ENCODE results near the gene SLC28A2.
"Not testable (repeated sequence)": the region's sequence is repeated elsewhere in the genome, so short reads cannot be mapped to it uniquely, and the experiment has no call there.

SLC28A2 gene

DNA sequence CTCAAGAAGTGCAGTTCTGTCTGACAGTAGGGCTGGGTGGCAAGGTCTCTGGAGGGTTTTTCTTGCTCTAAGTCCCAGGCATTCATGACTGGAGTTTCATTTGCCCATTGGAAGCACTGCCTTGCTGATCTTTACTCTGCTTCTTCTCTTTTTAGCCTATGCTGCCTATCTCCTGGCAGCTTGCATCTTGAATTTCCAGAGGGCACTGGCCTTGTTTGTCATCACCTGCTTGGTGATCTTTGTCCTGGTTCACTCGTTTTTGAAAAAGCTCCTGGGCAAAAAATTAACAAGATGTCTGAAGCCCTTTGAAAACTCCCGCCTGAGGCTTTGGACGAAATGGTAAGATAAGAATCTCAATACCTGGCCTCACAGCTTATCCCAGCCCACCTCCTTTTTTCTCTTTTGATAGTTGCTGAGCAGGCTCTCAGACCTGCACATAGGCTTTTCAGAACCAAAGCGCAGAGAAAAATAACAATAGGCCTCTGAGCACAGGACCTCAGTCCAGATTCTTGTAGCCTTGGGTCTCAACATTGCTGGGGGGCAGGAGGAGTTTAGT, 10.9 kb downstream of the SLC28A2 start:
- DNase-seq (ENCODE audit: low read depth), result no peak

GRCh38 chr15:45263854-45264253, 11.8 kb downstream of the SLC28A2 start:
- DNase-seq (ENCODE audit: low read depth), result no peak

GRCh38 chr15:45265506-45265905, 13.5 kb downstream of the SLC28A2 start:
- no peak for DNase-seq (ENCODE audit: low read depth)

DNA sequence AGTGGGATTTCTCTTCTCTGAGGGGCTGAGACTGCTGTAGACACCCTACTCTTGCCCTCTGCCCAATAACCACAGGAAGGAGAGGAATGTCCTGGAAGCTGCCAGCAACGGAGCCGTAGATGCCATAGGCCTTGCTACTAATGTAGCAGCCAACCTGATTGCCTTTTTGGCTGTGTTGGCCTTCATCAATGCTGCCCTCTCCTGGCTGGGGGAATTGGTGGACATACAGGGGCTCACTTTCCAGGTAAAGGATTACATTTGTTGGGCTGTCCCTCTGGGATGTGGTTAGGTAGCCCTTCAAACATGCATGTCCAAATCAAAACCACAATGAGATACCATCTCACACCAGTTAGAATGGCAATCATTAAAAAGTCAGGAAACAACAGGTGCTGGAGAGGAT, 16.1 kb downstream of the SLC28A2 start:
- no peak for DNase-seq (ENCODE audit: low read depth)

- no peak for DNase-seq (ENCODE audit: low read depth)
These were observed 22.8 kb downstream of the SLC28A2 start for GRCh38 chr15:45274636-45275380.

- peak; percentile 55 for DNase-seq (ENCODE audit: low read depth)
These were observed 24.8 kb downstream of the SLC28A2 start for GRCh38 chr15:45276831-45277230.

DNA sequence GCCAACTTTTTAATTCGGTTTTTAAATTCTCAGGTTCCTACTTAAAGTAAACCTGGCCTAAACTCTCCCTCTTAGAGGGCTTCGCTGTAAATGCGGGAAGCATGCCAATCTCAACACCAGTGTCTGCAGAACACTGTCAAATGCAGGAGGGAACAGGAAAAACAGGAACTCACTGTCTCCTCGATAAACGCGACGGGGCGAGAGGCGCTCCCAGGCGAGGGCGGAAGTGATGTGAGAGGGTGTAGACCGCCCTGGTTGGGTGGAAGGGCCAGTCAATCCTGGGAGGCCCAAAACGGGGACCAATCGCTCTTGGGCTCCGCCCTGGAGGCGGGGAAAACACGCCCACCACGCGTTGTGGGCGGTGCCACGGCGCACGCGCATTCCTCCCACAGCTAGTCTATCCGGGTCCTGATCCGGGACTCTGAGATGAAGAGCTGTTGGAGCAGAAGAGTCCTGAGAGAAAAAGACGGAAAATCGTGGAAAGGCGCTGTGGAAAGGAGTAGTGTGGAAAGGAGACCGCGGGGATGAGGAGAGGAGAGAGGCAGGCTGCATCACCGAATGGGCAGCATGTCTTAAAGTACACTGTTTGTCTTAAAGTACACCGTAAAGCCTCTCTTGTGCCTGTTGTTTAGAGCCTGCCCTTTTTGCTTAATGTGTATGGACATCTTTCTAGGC, 27.1 kb downstream of the SLC28A2 start:
- DNase-seq (ENCODE audit: low read depth), result peak; percentile 95

DNA sequence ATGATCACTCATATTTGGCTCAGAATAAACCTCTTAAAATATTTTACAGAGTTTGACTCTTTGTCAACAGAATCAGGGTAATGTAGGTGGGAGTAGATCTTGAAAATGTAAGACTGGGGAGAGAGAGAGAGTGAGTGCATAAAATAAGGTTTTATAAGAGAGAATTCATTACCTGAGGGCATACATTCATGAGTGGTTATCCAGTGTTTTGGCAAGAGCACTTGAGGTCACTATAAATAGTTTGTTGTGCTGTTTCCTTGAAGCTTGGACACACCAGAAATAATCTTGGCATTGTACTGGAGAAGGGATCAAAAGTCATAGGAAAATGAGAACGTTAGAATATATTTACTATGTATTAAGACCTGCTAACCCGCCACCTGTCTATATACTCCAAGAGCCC, 33.4 kb downstream of the SLC28A2 start:
- DNase-seq (ENCODE audit: low read depth), result no peak

- DNase-seq (ENCODE audit: low read depth), result no peak
These were observed 35.4 kb downstream of the SLC28A2 start for GRCh38 chr15:45287390-45287956.

DNA sequence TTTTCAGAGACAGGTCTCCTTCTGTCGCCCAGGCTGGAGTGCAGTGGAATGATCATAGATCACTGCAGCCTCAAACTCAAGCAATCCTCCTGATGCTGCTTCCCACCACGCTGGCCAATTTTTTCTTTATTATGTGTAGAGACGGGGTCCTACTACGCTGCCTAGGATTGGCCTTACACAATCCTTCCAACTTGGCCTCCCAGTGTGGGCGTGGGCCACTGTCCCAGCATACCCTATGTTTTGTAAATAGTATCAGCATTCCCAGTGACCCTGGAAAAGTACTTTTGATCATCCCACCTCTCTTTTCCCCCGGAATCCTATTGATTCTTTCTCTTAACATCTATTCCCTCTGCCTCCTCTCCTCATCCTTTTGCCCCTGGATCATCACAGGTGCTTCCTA, 36.9 kb downstream of the SLC28A2 start:
- DNase-seq (ENCODE audit: low read depth), result no peak

DNA sequence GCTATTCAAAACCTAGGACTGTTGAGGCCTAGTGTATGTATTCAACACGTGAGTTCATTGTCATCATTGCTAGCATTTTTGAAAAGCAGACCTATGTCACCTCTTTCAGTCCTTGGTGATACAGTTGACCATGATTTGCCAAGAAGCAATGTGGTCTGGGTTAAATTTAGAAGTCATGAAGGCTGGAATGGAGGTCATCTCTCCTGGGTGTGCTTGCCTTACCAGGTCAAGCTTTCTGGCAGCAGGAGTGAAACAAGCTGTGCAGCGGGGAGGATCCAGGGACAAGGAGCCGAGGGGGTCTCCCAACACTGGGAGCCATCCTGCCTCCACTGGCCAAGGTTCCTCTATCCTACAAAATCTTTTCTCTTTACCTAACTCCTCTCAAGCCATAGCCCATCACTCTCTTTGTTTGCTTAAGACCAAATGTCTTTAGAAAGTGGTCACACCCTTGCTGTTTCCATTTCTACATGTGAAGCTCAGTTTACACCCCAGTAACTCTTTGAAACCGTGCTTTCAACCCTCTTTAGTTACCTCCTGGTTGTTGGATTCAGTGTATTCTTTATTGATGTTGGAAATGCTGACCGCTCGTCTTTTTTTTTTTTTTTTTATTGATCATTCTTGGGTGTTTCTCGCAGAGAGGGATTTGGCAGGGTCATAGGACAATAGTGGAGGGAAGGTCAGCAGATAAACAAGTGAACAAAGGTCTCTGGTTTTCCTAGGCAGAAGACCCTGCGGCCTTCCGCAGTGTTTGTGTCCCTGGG, 40.0 kb downstream of the SLC28A2 start:
- no peak for DNase-seq (ENCODE audit: low read depth)

- not testable (repeated sequence) for DNase-seq (ENCODE audit: low read depth)
These were observed 41.3 kb downstream of the SLC28A2 start for GRCh38 chr15:45293326-45293725.

GRCh38 chr15:45298964-45299378, 46.9 kb downstream of the SLC28A2 start:
- not testable (repeated sequence) for DNase-seq (ENCODE audit: low read depth)

GRCh38 chr15:45304711-45305110, 52.7 kb downstream of the SLC28A2 start:
- no peak for DNase-seq (ENCODE audit: low read depth)

GRCh38 chr15:45306105-45306504, 54.1 kb downstream of the SLC28A2 start:
- DNase-seq (ENCODE audit: low read depth), result no peak

DNA sequence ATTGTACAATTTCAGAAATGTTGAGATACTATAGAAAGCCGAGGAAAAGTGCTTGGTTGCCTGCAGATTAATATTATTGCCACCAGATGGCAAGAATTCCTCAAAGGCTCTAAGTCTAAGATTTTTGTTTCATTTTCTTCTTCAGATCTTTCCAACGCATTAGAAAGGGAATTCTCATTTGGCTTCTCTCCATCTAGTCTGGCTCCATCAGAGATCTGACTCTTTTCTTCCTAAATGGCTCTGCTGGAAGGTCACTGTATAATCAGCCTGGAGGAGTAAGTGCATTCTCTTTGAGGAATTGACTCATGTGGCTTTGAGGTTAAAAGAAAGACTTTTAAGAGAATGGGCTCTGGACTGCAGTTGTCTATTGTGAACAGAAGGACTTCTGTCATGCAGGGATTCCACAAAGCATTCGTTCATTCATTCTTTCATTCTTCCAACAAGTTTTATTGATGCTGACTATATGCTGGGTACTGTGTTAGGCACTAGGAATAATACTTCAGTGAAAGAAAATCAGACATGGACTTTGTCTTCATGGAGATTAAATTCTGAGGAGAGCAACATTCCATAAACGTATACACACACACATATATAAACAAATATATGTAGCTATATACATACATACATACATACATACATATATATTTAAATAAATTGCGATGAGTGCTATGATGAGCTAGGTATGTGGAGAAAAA, 55.3 kb downstream of the SLC28A2 start:
- peak; percentile 66 for DNase-seq (ENCODE audit: low read depth)

- not testable (repeated sequence) for DNase-seq (ENCODE audit: low read depth)
These were observed 62.1 kb downstream of the SLC28A2 start for GRCh38 chr15:45314117-45314516.

DNA sequence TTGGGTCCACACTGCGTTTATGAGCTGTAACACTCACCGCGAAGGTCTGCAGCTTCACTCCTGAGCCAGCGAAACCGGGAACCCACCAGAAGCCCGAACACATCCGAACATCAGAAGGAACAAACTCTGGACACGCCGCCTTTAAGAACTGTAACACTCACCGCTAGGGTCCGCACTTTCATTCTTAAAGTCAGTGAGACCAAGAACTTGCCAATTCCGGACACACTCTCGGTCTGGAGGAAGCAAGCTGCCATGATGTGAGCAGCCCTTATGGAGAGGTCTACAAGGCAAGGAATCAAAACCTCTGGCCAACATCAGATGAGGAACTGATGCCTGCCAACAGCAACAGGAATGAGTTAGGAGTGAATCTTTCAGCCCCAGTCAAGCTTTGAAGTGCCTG, 62.9 kb downstream of the SLC28A2 start:
- peak; percentile 20 for DNase-seq (ENCODE audit: low read depth)

DNA sequence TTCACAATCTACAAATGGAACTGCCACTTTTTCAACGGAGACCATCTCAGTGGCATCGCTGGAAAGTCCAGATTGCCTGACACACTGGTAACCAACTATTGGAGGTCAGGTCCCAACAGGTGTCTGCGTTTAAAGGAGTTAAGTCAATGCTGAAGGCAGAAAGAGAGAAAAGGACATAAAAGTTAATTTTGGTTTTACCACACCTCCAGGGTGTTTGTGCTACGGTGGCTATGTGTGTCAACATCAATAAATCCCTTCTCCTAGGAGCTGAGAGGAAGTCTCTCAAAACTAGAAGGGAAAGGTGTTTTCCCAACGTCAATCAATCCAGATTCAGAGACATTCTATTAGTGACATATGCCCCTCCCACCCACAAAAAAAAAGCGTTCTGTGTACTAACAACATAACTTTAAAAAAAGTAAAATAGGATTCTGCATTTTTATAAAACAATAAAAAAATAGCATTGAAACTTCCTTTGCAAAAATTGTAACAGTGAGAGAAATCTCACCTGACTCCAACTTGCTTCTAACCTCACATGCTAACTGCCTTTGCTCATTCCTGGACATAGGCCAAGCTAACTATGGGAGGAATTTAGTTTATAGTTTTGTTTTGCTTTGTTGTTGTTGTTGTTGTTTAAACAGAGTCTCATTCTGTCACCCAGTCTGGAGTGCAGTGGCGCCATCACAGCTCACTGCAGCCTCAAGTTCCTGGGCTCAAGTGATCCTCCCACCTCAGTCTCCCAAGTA, 67.6 kb downstream of the SLC28A2 start:
- DNase-seq (ENCODE audit: low read depth), result no peak

DNA sequence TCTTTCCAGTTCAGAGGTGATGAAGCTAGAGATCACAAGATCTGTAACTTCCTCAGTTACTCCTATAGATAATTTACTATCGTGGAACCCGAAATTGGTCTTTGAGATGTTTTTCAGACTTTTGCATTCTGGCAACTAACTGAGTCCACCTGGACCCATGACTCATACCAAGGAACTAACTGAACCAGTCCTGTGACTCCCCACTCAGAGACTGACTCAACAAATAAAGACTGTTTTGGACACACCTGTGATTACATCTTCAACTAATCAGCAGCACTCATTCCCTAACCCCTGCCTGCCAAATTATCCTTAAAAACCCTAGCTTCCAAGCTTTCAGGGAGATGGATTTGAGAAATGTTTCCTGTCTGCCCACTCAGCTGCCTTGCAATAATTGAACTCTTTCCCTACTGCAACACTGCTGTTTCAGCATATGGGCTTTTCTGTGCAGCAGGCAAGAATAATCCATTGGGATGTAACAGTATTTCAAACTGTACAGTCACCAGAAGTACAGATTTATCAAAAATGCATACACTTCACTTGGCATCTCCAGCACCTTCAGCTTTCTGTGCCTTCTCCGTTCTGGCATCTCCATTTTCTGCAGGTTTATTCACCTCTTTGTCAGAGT, 68.7 kb downstream of the SLC28A2 start:
- no peak for DNase-seq (ENCODE audit: low read depth)
